ENCODE data around the gene GPC5.
"Not testable (repeated sequence)": the region's sequence is repeated elsewhere in the genome, so short reads cannot be mapped to it uniquely, and the experiment has no call there.

Gene GPC5

GRCh38 chr13:91649456-91649855 is 251.0 kb downstream of the GPC5 start:
- no peak for DNase-seq (ENCODE audit: low read depth in 3 of 3)

- no peak for DNase-seq (ENCODE audit: low read depth in 3 of 3)
These were observed 254.2 kb downstream of the GPC5 start for GRCh38 chr13:91652404-91653301.

GRCh38 chr13:91655731-91656130 is 257.3 kb downstream of the GPC5 start:
- no peak for DNase-seq (ENCODE audit: low read depth in 3 of 3)

- no peak for DNase-seq (ENCODE audit: low read depth in 3 of 3)
These were observed 258.9 kb downstream of the GPC5 start for GRCh38 chr13:91657283-91657682.

GRCh38 chr13:91659256-91660075 is 261.0 kb downstream of the GPC5 start:
- no peak for DNase-seq (ENCODE audit: low read depth in 3 of 3)

- DNase-seq (ENCODE audit: low read depth in 3 of 3): no peak
These were observed 261.6 kb downstream of the GPC5 start for GRCh38 chr13:91660076-91660415.

- DNase-seq (ENCODE audit: low read depth in 3 of 3): no peak
These were observed 263.5 kb downstream of the GPC5 start for GRCh38 chr13:91661692-91662490.

GRCh38 chr13:91664039-91664438 is 265.6 kb downstream of the GPC5 start:
- DNase-seq (ENCODE audit: low read depth in 3 of 3): no peak

- DNase-seq (ENCODE audit: low read depth in 3 of 3): no peak
These were observed 269.1 kb downstream of the GPC5 start for GRCh38 chr13:91667486-91667885.

- DNase-seq (ENCODE audit: low read depth in 3 of 3): no peak
These were observed 270.6 kb downstream of the GPC5 start for GRCh38 chr13:91668866-91669495.

GRCh38 chr13:91674347-91674746 is 275.9 kb downstream of the GPC5 start:
- not testable (repeated sequence) for DNase-seq (ENCODE audit: low read depth in 3 of 3)

- no peak for DNase-seq (ENCODE audit: low read depth in 3 of 3)
These were observed 286.3 kb downstream of the GPC5 start for GRCh38 chr13:91684746-91685145.

- DNase-seq (ENCODE audit: low read depth in 3 of 3): no peak
These were observed 292.5 kb downstream of the GPC5 start for GRCh38 chr13:91690944-91691343.

- DNase-seq (ENCODE audit: low read depth in 3 of 3): no peak
These were observed 295.0 kb downstream of the GPC5 start for GRCh38 chr13:91693466-91693865.

- no peak for DNase-seq (ENCODE audit: low read depth in 3 of 3)
These were observed 299.9 kb downstream of the GPC5 start for GRCh38 chr13:91698308-91698707.

- no peak for DNase-seq (ENCODE audit: low read depth in 3 of 3)
These were observed 300.3 kb downstream of the GPC5 start for GRCh38 chr13:91698767-91699166.

- no peak for DNase-seq (ENCODE audit: low read depth in 3 of 3)
These were observed 301.4 kb downstream of the GPC5 start for GRCh38 chr13:91699863-91700262.

GRCh38 chr13:91701975-91702374 is 303.6 kb downstream of the GPC5 start:
- DNase-seq (ENCODE audit: low read depth in 3 of 3): no peak

GRCh38 chr13:91702411-91702810 is 304.0 kb downstream of the GPC5 start:
- no peak for DNase-seq (ENCODE audit: low read depth in 3 of 3)

- no peak for DNase-seq (ENCODE audit: low read depth in 3 of 3)
These were observed 306.0 kb downstream of the GPC5 start for GRCh38 chr13:91704398-91704797.

GRCh38 chr13:91708558-91708957 is 310.1 kb downstream of the GPC5 start:
- no peak for DNase-seq (ENCODE audit: low read depth in 3 of 3)

- no peak for DNase-seq (ENCODE audit: low read depth in 3 of 3)
These were observed 310.8 kb downstream of the GPC5 start for GRCh38 chr13:91709180-91709579.
